GM18511 (cell line): ENCODE measurements around the gene FASN.

ENCODE experiments used
- ATAC-seq: cut with Tn5 transposase; IDR thresholded peaks from one replicate; pipeline ENCODE4 v1.9.1; 2021; ENCODE audit warnings: mild to moderate bottlenecking, moderate library complexity; ENCODE audit not compliant: unreplicated experiment

FASN gene

DNA sequence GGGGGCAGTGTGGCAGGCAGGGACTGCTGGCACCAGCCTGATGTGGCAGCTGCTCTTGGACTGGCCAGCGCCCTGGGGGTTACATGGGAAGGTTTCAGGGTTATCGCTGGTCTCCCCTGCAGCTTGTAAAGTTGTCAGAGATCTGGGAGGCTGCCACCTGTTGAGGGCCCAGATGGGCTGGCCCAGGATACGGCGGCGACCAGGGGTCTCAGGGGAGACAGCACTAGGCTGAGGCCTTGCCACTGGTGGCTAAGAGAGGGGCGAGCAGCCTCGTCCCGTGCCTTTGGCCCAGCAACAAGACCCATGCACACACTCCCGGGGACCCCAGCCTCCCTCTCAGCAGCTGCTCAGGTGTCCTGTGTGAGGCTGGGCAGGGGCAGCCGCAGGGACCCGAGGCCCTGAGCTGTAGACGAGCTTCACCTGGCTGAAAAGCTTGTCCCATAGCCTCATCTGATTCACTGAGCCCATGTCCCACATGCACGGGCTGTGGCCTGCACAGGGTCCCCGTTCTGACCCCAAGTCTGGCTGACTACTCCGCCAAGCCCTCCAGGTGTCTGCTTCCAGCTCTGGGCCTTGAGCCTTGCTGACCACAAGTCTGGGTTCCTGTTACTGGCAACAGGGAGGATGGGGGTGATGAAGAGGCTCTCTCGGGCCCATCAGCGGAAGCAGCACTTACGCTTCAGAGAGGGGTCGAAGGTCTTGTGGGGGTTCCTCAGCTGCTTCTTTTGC, 38.6 kb downstream of the FASN start:
- ATAC-seq, result no peak

DNA sequence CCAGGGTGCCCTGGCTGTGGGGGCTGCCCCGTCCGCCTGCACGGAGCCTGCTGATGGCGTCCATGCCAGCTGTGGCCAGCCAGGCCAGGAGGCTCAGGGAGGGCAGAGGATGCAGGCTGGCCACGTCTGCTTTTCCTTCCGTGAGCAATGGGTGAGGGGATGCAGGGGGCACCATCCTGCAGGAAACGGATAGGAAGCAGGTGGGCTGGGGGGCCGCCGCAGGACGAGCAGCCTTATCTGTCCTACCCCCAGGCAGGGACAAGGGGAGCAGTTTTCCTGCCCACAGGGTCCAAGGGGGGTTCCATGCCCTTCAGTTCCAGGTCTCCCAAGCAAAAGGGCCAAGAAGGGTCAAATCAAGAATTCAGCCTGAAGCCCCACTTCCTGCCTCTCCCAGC, 39.2 kb downstream of the FASN start:
- ATAC-seq, result no peak

DNA sequence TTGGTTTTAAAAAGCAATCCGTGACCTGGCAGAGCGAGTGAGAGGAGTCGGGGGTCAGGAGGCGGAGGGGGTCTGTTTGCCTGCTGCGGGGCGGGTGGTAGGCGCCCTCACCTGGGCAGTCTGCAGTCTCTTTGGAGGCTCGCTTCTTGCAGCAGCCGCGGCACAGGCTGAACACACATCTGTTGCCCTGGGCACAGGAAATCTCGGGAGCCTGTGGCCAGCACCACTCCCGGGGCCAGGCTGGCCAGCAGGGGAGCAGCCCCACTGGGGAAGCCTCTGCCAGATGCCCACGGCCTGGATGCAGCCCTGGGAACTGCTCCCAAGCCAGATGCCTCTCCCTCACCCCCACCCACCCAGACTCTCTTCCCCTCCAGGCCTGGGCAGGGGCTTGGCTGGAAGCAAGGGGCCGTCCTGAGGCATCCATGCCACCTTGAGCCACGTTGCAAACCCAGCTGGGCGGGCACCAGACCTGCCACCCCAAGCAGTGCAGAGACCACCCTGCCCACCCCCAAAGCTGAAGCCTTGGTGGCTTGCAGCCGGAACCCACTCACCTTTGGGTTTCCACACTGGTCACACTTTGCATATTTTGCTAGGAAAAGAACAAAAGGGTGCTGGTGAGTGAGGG, 39.7 kb downstream of the FASN start:
- no peak for ATAC-seq

DNA sequence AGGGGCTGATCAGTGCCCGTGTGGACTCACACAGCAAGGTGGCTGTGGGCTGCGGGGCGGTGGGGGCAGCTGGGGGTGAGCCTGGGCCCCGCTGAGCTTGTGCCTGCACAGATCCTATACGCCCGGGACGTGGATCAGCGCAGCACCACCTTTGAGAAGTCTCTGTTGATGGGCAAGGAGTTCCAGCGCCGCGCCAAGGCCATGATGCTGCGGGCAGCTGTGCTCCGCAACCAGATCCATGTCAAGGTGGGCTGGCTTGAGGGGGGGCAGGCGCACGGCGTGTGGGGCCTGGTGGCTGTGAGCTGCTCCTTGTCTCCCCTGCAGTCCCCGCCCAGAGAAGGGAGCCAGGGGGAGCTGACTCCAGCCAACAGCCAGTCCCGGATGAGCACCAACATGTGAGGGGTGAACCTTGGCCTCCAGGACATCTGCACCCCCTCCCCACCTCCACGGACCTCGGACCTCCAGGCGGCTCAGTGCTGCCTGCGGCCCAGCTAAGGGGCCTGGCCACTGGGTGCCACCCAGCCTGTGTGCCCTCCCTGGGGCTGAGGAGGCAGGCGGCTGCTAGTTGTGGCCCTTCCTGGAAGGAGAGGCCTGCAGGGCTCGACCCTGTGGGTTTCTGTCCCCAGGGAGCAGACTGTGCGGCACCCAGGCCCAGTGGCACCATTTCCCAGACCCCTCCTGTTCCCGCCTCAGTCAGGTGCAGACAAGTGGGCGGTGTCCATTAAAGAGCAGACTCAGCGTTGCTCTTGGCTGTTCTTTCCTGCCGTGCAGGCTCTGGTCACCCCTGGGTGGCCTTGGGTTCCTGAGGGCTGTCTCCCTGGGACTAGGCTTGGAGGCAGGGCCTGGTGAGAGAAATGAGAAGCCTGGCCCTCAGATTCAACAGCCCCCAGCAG, 41.1 kb downstream of the FASN start:
- ATAC-seq, result no peak

DNA sequence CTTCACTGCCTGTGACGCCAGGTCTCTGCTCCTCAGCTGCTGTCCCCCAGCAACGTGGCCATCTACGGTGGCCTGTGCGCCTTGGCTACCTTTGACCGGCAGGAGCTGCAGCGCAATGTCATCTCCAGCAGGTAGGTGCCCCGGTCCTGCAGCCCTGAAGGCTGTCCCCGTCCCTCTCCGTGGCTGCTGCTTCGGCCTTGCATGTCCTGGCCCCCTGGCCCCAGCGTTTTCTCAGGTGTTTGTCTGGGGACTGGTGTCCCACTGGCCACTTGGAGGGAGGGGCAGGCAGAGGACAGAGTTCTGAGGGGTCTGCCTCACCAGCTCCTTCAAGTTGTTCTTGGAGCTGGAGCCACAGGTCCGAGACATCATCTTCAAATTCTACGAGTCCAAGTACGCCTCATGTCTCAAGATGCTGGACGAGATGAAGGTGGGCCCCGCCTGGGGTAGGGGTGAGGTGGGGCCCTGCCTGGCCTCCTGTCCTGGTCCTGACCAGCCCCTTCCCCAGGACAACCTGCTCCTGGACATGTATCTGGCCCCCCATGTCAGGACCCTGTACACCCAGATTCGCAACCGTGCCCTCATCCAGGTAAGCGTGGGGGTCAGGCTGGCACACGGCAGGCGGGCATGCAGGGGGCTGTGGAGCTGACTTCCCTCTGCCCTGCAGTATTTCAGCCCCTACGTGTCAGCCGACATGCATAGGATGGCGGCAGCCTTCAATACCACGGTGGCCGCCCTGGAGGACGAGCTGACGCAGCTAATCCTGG, 41.9 kb downstream of the FASN start:
- no peak for ATAC-seq

DNA sequence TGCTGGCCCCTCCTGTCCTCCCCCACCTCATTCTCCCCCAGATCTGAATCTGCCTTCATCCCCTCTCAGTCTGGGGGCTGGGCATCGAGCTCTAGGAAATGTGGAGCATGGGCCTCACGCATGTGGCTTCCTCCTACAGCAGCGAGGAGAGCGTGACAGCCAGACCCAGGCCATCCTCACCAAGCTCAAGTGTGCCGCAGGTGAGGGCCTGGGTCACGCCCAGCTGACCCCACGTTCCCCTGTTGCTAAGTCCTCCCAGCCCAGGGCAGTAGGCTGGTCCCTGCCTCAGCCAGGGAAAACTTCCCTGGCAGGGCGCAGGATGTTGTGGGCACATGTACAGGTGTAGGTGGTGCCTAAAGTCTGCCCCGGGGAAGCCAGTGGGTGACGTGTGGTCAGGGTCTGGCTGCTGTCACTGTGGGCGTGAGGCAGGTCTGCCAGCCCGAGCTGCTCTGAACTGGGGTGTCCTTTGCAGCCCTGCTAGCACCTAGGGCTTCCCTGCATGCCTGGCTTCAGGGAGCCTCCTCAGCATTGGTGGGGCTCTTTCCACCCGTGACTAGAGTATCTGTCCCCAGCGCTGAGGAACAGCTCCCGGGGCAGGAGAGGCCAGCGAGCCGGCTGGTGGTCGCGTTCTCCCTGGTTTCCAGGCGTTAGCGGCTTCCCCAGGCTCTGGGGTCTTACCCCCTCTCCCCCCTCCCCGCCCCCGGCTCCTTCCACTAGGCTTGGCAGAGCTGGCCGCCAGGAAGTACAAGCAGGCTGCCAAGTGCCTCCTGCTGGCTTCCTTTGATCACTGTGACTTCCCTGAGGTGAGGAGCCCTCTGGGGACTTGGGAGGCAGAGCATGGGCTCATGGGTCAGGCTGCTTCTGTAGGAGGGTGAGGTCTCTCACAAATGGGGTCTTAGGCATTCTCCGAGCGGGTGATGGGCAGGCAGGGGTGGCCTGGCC, 42.7 kb downstream of the FASN start:
- no peak for ATAC-seq

DNA sequence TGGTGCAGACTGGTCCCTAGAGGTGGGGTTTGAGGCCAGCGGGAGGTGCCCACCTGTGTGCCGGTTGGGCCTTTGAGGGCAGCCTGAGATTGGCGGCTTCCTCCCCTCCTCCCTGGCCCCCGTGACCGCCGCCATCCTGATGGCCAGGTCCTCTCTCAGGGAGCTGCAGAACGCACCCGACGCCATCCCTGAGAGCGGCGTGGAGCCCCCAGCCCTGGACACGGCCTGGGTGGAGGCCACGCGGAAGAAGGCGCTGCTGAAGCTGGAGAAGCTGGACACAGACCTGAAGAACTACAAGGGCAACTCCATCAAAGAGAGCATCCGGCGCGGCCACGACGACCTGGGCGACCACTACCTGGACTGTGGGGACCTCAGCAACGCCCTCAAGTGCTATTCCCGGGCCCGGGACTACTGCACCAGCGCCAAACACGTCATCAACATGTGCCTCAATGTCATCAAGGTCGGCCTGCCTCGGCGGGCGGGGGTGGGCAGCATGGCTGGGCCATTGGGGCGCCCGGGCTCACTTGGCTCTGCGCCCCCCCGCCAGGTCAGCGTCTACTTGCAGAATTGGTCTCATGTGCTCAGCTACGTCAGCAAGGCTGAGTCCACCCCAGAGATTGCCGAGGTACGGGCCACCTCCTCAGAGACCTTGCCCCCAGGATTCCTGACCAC, 43.5 kb downstream of the FASN start:
- no peak for ATAC-seq

DNA sequence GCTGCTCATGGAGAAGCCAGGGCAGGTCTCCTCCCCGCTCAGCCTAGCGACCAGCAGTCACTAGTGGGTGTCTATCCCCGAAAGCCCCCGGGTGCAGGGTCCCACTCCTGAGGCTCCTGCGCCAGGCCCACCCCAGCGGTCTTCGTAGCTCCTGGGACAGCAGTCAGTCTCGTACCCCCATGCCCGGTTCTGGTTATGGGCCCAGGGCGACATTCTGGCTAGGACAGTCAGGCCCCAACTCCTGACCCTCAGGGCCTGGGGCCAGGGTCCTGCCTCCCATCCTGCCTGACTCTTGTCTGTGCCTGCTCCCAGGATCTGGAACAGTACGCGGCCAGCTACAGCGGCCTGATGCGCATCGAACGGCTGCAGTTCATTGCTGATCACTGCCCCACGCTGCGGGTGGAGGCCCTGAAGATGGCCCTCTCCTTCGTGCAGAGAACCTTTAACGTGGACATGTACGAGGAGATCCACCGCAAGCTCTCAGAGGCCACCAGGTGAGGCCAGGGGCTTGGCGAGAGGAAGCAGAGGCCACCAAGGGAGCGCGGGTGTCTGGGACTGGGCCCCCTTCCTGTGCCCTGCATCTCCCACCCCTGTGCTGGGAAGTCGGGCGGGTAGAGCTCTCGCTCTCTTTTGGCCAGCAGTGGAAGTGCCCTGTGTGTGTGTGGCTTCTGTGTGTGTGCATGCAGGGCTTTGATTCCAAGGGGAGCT, 44.3 kb downstream of the FASN start:
- no peak for ATAC-seq

DNA sequence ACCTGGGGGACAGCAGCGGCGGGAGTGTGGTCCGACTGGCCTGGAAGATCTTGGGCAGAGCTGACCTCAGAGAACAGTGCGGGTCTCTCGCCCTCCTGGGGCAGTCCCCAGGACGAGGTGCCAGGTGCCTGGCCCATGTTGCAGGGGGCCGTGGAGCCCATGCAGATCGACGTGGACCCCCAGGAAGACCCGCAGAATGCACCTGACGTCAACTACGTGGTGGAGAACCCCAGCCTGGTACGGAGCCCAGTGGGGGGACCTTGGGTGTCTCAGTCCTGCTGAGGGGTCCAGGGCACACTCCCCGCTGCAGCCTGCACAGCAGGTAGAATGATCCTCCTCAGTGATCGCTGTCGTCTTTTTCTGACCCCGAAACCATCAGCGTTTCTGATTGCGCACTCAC, 44.9 kb downstream of the FASN start:
- ATAC-seq, result no peak

DNA sequence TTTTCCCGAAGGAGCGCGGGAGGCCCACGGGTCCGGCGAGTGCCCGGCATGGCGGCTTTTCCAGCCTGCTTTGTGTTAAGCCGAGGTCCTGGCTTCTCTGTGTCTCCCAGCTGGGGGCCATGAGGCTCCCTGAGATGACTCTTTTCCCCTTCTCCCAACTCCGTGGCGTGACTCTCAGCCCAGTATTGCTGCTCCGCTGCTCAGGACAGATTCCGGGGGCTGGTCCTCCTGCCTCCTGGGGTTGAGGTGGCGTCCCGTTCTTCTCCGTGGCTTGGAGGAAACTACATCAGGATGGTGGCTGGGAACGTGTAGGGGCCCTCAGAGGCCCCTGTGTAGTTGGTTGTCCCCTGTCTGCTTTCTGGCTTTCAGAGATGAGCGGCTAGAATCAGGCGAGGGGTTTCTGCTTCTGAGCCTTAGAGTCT, 45.4 kb downstream of the FASN start:
- no peak for ATAC-seq

DNA sequence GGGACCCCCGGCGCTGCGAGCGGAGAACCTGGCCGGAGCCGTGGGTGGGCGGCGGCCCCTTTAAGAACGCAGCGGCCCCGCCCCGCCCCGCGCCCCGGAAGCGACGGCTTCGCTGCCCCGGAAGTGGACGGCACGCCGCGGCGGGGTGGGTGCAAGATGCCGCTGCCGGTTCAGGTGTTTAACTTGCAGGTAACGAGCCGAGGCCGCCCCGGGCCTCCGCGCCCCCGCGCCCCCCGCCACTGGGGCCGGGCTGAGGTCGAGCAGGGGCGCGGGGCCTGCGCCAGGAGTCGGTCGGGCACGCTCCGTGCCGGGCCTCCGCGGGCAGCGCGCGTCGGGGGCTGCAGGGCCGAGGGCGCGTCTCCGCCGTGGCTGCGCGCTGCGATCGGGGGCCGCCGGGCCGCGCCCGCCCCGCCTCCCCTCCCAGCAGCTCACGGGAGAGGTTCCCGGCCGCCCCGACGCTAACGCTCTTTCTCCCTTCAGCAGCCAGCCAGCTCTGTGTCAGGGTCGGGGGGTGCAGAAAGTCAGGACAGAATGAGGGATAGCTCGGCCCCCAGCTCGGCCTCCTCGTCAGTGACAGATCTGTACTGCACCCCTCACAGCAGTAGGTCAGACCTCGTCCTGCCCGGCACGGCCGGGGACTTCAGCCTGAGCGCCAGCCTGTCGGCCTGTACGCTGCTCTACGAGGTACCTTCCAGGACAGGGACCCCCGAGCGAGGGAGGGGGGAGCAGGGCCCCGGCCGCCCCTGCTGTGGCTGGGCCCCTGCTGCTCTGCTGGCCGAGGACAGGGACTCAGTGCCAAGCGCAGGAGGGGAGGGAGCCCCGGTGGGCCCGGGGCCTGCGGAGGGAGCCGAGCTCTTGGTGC, 46.0 kb downstream of the FASN start, which contains the start of the genes GPS1 and RFNG:
Gene GPS1 (plus strand): TSS at position 123 of the 862 bp plus-strand sequence. CDS start 34 bp downstream, at position 157.
Gene RFNG (minus strand): TSS at position 36 of the 862 bp plus-strand sequence. CDS start 45 bp downstream, outside the sequence.
- ATAC-seq, result peak; percentile 68

DNA sequence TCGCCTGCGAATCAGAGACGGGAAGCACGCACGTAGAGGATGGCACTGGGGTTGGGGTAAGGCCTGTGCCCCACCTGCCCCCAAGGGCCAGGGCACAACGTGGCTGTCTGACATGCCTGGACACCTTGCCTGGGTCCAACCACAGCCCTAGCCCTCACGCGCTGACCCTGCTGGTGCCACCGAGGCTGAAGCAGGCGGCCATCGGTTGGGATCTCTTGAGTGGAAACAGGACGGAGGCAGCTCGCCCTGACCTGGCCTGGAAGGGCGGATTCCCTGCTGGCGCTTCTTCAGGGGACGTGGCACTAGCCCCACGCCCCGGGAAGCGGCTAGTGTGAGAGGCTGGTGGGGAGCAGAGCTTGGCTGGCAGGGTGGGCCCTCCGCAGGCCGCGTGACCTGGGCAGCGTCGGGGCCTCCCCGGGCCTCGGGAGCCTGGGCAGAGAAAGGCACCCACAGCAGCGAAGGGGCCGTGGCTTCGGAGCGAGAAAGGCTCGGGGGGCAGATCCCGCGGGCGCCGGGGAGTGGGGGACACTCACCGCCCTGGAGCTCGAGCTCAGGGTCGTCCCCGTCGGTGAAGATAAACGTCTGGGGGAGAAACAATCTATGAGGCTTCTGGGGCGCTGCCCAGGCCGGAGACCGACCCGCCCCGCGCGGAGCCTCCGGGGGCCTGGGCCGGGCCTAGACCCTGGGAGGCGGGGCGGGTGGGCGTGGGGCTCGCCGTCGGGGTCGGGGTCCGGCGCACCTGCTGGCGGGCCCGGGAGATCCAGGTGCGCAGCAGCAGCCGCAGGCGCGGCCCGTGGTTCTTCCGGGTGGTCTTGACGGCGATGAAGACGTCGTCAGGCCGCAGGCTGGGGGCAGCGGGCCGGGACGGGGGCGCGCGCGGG, 47.0 kb downstream of the FASN start:
- ATAC-seq, result peak; percentile 16

DNA sequence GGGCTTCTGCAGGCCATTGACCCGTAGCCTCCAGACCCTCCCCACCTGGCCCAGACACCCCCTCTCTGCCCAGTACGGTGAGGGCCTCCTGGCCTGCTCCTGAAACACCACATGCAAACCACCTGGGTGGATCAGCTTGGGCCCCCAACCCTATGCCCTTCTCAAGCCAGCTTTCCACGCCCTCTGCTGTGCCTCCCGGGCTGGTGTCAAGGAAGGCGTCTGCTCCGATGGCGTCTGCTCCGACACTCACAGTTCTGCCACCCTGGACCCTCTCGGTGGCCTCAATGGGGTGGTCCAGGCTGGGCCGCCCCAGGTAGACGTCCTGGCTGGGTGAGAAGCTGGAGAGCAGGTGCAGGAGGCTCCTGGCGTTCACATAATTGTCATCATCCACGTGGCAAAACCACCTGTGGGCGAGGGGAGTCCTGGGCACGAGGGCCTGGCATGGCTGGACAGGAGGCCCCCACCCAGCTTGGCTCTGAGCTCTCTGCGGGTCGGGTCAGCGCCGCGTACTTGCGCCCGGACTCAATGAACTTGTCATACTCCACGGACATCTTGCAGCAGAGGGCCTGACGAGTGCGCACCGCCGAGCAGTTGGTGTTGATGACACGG, 47.8 kb downstream of the FASN start:
- no peak for ATAC-seq

DNA sequence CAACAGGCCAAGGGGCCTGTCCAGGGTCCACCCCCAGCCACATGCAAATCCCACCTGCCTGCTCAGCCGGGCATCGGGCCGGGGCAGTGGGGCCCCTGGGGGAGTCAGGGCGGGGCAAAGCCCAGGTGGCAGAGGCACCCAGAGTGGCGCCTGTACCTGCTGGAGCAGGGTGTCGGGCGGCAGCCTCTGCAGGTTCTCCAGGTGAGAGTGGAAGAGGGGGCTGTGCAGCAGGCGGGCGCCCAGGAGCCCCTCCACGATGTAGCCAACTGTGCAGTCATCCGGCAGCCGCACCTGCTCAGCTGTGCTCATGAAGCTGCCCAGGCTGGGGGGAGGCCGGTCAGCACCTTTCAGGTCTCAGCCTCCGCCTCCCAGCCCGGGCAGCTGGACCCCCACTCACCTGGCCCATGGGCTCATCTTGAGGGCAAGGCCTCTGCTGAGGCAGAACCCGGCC, 48.5 kb downstream of the FASN start:
- ATAC-seq, result no peak

DNA sequence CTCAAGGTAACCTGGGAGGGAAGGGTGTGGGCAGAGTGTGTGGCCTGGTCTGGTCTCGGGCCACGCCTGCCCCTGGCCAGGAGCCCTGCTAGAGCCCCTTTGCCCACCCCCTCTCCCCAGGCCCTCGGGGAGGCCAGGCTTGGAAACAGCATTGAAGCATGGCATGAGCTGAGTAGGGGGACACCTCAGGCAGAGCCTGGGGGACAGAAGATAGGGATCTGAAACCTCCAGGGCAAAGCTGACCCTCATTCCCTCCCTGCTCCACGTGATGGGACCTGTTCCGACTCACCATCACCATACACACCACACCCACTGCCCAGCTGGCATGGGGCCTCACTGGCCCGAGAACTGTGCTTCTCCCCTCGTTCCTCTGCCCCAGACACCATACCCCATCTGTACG, 48.9 kb downstream of the FASN start:
- no peak for ATAC-seq

DNA sequence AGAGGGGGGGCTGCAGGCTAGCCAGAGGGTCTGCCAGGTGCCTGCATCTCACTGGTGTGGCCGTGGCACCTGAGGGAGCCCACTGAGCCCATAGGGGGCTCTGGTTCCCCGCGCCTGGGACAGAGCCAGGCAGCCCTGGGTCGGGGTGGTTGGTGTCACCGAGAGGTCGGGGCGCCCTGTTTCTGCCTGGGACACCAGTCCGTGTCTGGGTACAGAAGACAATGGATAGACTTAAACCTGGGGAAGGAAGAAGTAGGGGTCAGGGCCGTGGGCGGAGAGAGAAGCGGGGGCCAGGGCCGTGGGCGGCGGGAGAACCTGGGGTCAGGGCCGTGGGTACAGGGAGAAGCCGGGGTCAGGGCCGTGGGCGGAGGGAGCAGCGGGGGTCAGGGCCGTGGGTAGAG, 49.5 kb downstream of the FASN start:
- no peak for ATAC-seq
